OCI-LY1 (cell line): ENCODE measurements around the gene RPL18A.

Experiments
- H2AFZ ChIP-seq: fragments of 200-600 bp; sonication (generic), shearing (Covaris generic); 2 replicates; pipeline ENCODE4 v1.6.0; 2014; ENCODE audit warnings: antibody characterized with exemption, mild to moderate bottlenecking, low read length
- H3F3A ChIP-seq: fragments of 200-600 bp; sonication (generic), shearing (Covaris generic); 2 replicates; pipeline ENCODE4 v1.6.0; 2014; ENCODE audit warnings: mild to moderate bottlenecking, antibody characterized with exemption, low read length, moderate library complexity; ENCODE audit not compliant: insufficient read depth
- H3K27ac ChIP-seq: fragments of 200-600 bp; sonication (generic); 2 replicates; pipeline ENCODE4 v1.5.1; 2014; ENCODE audit warnings: low read length, mixed run types, mild to moderate bottlenecking, low read depth; ENCODE audit not compliant: poor library complexity, severe bottlenecking
- H3K27me3 ChIP-seq: fragments of 200-600 bp; sonication (generic); 2 replicates; pipeline ENCODE4 v1.6.0; 2014; ENCODE audit warnings: antibody characterized with exemption, mild to moderate bottlenecking, low read length, moderate library complexity; ENCODE audit not compliant: insufficient read depth
- H3K36me3 ChIP-seq: fragments of 200-600 bp; sonication (generic); 2 replicates; pipeline ENCODE4 v1.6.1; 2014; ENCODE audit warnings: mild to moderate bottlenecking, antibody characterized with exemption, low read length, moderate library complexity, mixed read lengths; ENCODE audit not compliant: insufficient read depth
- H3K4me1 ChIP-seq: fragments of 200-600 bp; sonication (generic); 2 replicates; pipeline ENCODE4 v1.5.1; 2014; ENCODE audit warnings: mild to moderate bottlenecking, low read length, moderate library complexity; ENCODE audit not compliant: insufficient read depth, severe bottlenecking
- H3K4me2 ChIP-seq: fragments of 200-600 bp; sonication (generic), shearing (Covaris generic); 2 replicates; pipeline ENCODE4 v1.6.1; 2014; ENCODE audit warnings: low read length
- H3K4me3 ChIP-seq: fragments of 200-600 bp; sonication (generic); 2 replicates; pipeline ENCODE4 v1.5.1; 2014; ENCODE audit warnings: low read length, low read depth, mild to moderate bottlenecking, mixed read lengths; ENCODE audit not compliant: poor library complexity, severe bottlenecking
- H3K79me2 ChIP-seq: fragments of 200-600 bp; shearing (Covaris generic); 2 replicates; pipeline ENCODE4 v1.6.1; 2016; ENCODE audit warnings: mixed run types, low read length, mixed read lengths; ENCODE audit not compliant: insufficient read depth
- H3K9ac ChIP-seq: fragments of 200-600 bp; sonication (generic), shearing (Covaris generic); 2 replicates; pipeline ENCODE4 v1.6.1; 2014; ENCODE audit warnings: mild to moderate bottlenecking, low read length, mixed read lengths
- H3K9me2 ChIP-seq: fragments of 200-600 bp; sonication (generic), shearing (Covaris generic); 2 replicates; pipeline ENCODE4 v1.6.1; 2014; ENCODE audit warnings: low read depth, mild to moderate bottlenecking, low read length, mixed read lengths
- H3K9me3 ChIP-seq: fragments of 200-600 bp; shearing (Covaris generic); 2 replicates; pipeline ENCODE4 v1.6.1; 2014; ENCODE audit warnings: low read length, mixed read lengths
- H4K20me1 ChIP-seq: fragments of 200-600 bp; sonication (generic), shearing (Covaris generic); 2 replicates; pipeline ENCODE4 v1.6.0; 2016; ENCODE audit warnings: mild to moderate bottlenecking, low read length; ENCODE audit not compliant: insufficient read depth
- EZH2 ChIP-seq: fragments of 200-600 bp; sonication (generic), shearing (Covaris generic); IDR thresholded peaks from 2 replicates; pipeline ENCODE4 v1.8.0; 2017; ENCODE audit warnings: borderline replicate concordance, mixed run types, mild to moderate bottlenecking, antibody characterized with exemption, low read length, moderate library complexity, mixed read lengths
- TF ChIP-seq, protein P1 (sequence below): fragments of 200-600 bp; sonication (generic), shearing (Covaris generic); IDR thresholded peaks from 2 replicates; pipeline ENCODE4 v1.5.1; 2017; ENCODE audit warnings: mild to moderate bottlenecking, antibody characterized with exemption, low read length, moderate library complexity, mixed read lengths

RPL18A gene

DNA sequence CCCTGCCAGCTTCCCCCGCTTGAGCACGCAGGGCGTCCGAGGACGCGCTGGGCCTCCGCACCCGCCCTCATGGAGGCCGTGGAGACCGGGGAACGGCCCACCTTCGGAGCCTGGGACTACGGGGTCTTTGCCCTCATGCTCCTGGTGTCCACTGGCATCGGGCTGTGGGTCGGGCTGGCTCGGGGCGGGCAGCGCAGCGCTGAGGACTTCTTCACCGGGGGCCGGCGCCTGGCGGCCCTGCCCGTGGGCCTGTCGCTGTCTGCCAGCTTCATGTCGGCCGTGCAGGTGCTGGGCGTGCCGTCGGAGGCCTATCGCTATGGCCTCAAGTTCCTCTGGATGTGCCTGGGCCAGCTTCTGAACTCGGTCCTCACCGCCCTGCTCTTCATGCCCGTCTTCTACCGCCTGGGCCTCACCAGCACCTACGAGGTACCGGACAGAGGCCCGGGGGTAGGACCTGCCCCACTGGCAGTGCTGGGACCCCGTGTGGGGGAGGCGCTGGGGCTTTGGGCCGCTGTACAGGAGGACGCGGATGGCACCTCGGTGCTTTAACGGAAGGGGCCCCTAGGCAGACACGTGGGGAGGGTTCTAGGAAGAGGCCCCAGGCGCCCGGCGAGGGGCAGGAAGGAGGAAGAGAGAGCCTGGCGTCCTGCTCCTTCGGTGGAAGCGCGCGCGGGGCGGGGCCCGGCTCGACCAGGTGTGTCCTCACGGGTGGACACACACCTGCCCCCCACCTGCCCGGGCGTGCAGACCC, 12.7 kb downstream of the RPL18A start:
- Histone ChIP-seq H3K27ac (no peak overlapping the region), H3K9ac (no peak overlapping the region), H3K27me3 (peaks cover 4% of the 10 kb centered on the region; the same call in 1 of the 2 replicates), H3K79me2 (no peaks in the 10 kb centered on the region), H3K4me3 (no peak overlapping the region), H3K36me3 (no peaks in the 10 kb centered on the region), H3K4me1 (peaks cover 6% of the 10 kb centered on the region), H2AFZ (no peak overlapping the region), H3K9me2 (no peaks in the 10 kb centered on the region), H3F3A (no peaks in the 10 kb centered on the region), H4K20me1 (no peaks in the 10 kb centered on the region), H3K4me2 (0 out of 2 replicates have a peak overlapping the region, but pooled peaks have one; percentile 12), H3K9me3 (no peaks in the 10 kb centered on the region)
- TF ChIP-seq, protein P1, sequence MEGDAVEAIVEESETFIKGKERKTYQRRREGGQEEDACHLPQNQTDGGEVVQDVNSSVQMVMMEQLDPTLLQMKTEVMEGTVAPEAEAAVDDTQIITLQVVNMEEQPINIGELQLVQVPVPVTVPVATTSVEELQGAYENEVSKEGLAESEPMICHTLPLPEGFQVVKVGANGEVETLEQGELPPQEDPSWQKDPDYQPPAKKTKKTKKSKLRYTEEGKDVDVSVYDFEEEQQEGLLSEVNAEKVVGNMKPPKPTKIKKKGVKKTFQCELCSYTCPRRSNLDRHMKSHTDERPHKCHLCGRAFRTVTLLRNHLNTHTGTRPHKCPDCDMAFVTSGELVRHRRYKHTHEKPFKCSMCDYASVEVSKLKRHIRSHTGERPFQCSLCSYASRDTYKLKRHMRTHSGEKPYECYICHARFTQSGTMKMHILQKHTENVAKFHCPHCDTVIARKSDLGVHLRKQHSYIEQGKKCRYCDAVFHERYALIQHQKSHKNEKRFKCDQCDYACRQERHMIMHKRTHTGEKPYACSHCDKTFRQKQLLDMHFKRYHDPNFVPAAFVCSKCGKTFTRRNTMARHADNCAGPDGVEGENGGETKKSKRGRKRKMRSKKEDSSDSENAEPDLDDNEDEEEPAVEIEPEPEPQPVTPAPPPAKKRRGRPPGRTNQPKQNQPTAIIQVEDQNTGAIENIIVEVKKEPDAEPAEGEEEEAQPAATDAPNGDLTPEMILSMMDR = no peak
- no peak for TF ChIP-seq EZH2

DNA sequence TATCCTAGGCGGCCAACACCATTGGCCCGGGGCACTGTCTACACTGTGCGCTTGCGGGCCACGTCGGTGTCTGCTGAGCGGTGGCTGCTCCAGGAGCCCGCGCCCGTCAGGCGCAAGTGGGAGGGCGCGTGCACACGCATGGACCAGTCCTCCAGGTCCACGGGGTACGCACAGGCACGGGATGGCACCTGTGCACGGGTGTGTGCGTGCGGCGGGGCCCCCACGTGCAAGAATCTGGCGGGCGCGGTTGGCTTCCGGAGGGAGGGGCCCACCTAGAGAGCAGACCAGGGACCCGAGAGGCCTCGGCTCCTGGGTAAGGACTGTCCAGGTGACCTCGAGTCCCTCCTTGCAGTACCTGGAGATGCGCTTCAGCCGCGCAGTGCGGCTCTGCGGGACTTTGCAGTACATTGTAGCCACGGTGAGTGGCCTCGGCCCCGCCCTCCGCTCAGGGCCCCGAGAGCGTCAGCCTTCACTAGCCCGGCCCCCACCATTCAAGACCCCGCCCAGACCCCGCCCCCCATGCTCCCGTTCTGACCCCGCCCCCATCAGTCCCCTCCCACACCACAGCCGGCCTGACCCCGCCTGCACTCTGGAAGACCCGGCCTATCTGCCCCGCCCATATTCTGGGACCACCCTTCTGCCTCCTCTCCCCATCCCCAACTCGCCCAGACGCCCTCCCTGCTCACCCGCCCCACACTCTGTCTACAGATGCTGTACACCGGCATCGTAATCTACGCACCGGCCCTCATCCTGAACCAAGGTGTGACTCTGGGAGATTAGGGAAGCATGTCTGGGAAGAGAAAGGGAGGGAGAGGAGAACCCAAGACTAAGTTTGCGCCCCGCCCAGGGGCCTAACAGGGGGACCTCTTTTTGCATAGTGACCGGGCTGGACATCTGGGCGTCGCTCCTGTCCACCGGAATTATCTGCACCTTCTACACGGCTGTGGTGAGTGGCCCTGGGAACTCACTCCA, 14.4 kb downstream of the RPL18A start:
- Histone ChIP-seq H3K4me2 (peak overlapping the region; percentile 80), H3K4me3 (peak overlapping the region; percentile 60)

DNA sequence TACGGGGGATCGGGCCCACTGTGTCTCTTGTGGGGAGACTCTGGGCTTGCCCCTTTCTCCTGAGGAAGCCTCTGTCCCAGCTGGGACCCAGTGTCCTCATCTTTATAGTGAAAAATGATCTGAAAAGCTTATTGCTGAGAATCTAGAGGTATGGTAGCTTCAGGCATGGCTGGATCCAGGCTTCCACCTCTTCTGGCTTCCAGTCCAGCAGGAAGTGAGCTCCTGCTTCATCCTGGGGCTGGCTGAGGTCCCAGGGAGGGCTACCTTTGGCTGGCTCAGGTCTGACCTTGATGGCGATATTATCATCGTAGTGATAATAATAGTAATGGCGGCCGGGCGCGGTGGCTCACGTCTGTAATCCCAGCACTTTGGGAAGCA, 15.0 kb downstream of the RPL18A start:
- H3F3A ChIP-seq = no peaks in the 10 kb centered on the region
- no peak overlapping the region for H3K4me3 ChIP-seq
- peaks cover 6% of the 10 kb centered on the region for H3K4me1 ChIP-seq
- no peak overlapping the region for H3K27ac ChIP-seq
- H2AFZ ChIP-seq = no peak overlapping the region
- no peak overlapping the region for H3K4me2 ChIP-seq
- H3K9me2 ChIP-seq = no peaks in the 10 kb centered on the region
- H4K20me1 ChIP-seq = no peaks in the 10 kb centered on the region
- TF ChIP-seq EZH2 = no peak
- TF ChIP-seq, protein P1 = no peak
- no peaks in the 10 kb centered on the region for H3K36me3 ChIP-seq
- H3K79me2 ChIP-seq = no peaks in the 10 kb centered on the region
- H3K9ac ChIP-seq = no peak overlapping the region
- H3K27me3 ChIP-seq = peaks cover 10% of the 10 kb centered on the region
- H3K9me3 ChIP-seq = no peaks in the 10 kb centered on the region

More for the DNA sequence above, 14.4 kb downstream of the RPL18A start:
- no peaks in the 10 kb centered on the region for H3K9me2 ChIP-seq
- H3K9me3 ChIP-seq = no peaks in the 10 kb centered on the region
- H3K4me1 ChIP-seq = peaks cover 6% of the 10 kb centered on the region
- peak overlapping the region; percentile 42; the same call in 1 of the 2 replicates for H3K9ac ChIP-seq
- TF ChIP-seq EZH2 = no peak
- TF ChIP-seq, protein P1 = no peak
- no peaks in the 10 kb centered on the region for H3F3A ChIP-seq
- H3K27ac ChIP-seq = no peak overlapping the region
- 0 out of 2 replicates have a peak overlapping the region, but pooled peaks have one; percentile 45 for H2AFZ ChIP-seq
- no peaks in the 10 kb centered on the region for H3K79me2 ChIP-seq
- no peaks in the 10 kb centered on the region for H3K36me3 ChIP-seq
- H3K27me3 ChIP-seq = peaks cover 4% of the 10 kb centered on the region; the same call in 1 of the 2 replicates
- H4K20me1 ChIP-seq = no peaks in the 10 kb centered on the region
